DND-41 (cell line): ENCODE results near the gene FHOD3.

ENCODE experiments used
- EZH2 ChIP-seq: IDR thresholded peaks from 3 replicates; pipeline ENCODE4 v1.6.1; 2012; ENCODE audit warnings: borderline replicate concordance, low read depth, mild to moderate bottlenecking, moderate library complexity, low read length, inconsistent platforms; ENCODE audit not compliant: severe bottlenecking
- TF ChIP-seq, protein P1 (sequence below): IDR thresholded peaks from 2 replicates; pipeline ENCODE4 v1.5.1; 2012; ENCODE audit warnings: borderline replicate concordance, low read length, moderate library complexity, mild to moderate bottlenecking; ENCODE audit not compliant: poor library complexity, severe bottlenecking; ENCODE audit errors: extremely low read depth

DNA sequence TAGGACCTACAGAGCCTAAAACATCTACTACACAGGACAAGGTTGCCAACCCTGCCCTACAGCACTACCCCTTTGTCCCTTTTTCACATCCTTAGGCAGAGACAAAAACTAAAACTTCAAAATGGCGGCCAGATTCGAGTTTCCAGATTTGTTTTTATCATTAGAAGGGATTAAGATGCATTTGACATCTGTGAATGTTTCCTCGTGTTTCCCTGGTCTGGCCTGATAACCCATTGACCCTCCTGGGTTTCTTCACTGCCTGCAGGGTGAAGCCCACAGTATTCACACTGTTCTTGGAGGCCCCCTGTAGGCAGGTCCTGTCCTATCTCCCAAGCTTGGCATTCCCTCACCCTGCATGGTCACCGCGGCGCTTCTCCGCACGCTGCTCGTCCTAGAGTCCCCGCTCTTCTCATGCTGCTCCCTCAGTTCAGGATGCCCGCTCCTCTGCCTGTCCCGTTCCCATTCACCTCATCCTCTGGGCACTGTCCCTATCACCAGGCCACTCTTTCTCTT is 463.7 kb downstream of the FHOD3 start:
- TF ChIP-seq, protein P1, sequence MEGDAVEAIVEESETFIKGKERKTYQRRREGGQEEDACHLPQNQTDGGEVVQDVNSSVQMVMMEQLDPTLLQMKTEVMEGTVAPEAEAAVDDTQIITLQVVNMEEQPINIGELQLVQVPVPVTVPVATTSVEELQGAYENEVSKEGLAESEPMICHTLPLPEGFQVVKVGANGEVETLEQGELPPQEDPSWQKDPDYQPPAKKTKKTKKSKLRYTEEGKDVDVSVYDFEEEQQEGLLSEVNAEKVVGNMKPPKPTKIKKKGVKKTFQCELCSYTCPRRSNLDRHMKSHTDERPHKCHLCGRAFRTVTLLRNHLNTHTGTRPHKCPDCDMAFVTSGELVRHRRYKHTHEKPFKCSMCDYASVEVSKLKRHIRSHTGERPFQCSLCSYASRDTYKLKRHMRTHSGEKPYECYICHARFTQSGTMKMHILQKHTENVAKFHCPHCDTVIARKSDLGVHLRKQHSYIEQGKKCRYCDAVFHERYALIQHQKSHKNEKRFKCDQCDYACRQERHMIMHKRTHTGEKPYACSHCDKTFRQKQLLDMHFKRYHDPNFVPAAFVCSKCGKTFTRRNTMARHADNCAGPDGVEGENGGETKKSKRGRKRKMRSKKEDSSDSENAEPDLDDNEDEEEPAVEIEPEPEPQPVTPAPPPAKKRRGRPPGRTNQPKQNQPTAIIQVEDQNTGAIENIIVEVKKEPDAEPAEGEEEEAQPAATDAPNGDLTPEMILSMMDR: no peak
- no peak for TF ChIP-seq EZH2
